Glutamatergic neuron (in vitro differentiated cells): Measurements from ENCODE around the gene RTL10. TPM values are rescaled to one million over a fixed set of nuclear protein-coding genes. Genes with fewer than 3 reads are reported as not detected.

Source experiments
- DNase-seq: peaks from one replicate; pipeline ENCODE4 v3.0.0; 2022
- H3K27ac Mint-ChIP-seq: one replicate; pipeline ENCODE4 v1.8.0; 2020; ENCODE audit warnings: mild to moderate bottlenecking, mixed read lengths, inconsistent platforms; ENCODE audit not compliant: unreplicated experiment
- H3K27me3 Mint-ChIP-seq: one replicate; pipeline ENCODE4 v1.8.0; 2020; ENCODE audit warnings: mild to moderate bottlenecking, moderate library complexity, mixed read lengths, inconsistent platforms; ENCODE audit not compliant: unreplicated experiment
- H3K36me3 Mint-ChIP-seq: one replicate; pipeline ENCODE4 v1.8.0; 2020; ENCODE audit warnings: mild to moderate bottlenecking, mixed read lengths, inconsistent platforms; ENCODE audit not compliant: unreplicated experiment
- H3K4me1 Mint-ChIP-seq: one replicate; pipeline ENCODE4 v1.8.0; 2020; ENCODE audit warnings: mild to moderate bottlenecking, low read depth, mixed read lengths, inconsistent platforms; ENCODE audit not compliant: unreplicated experiment
- H3K4me3 Mint-ChIP-seq: one replicate; pipeline ENCODE4 v1.8.0; 2020; ENCODE audit warnings: mild to moderate bottlenecking, mixed read lengths, inconsistent platforms; ENCODE audit not compliant: unreplicated experiment
- H3K9me3 Mint-ChIP-seq: one replicate; pipeline ENCODE4 v1.8.0; 2020; ENCODE audit warnings: mild to moderate bottlenecking, moderate library complexity, mixed read lengths, inconsistent platforms; ENCODE audit not compliant: unreplicated experiment
- total RNA-seq: library from RNA; stranded (reverse); fragmentation: NEBNext Ultra II Directional; extraction: Animal tissue kit (Norgen Biotek cat#: 25700); gene quantifications from one replicate; pipeline ENCODE4 v1.2.1, GENCODE V29; 2021; ENCODE audit not compliant: unreplicated experiment
- TF ChIP-seq, protein P1 (sequence below): fragments of 200-600 bp; sonication (generic); IDR thresholded peaks from one replicate; pipeline ENCODE4 v1.5.0; 2021; ENCODE audit not compliant: partially characterized antibody, unreplicated experiment

RTL10 gene
- total RNA-seq, 1 donor from 2014 or later = 12.1 TPM

DNA sequence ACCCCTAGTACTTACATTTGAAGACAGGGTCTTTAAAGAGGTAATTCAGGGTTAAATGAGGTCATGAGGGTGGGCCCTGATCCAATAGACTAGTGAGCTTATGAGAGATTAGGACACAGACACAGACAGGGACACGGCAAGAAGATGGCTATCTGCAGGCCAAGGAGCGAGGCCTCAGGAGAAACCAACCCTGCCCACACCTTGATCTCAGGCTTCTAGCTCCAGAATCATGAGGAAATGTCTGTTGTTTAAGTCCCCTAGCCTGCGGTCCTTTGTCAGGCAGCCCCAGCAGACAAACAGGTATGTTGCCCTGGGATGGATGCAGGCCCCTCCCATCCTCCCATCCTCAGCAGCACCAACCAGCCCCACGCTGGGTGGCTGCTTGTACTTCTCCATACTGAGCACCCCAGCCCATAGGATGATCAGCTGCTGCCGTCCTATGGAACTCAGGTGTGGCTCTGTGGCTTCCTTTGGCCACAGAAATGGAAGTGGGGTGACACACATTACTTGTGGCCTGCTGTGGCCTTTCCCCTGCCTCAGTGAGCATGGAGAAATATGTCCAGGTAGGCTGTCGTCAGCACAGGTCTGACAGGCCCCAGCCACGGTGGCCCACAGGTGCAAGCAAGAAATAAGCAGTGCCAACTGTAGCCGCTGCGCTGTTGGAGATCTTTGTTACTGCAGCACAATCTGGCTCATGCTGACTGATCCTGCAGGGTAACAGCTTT, 7.9 kb downstream of the RTL10 start:
- H3K27ac Mint-ChIP-seq = no peak overlapping the region
- H3K4me1 Mint-ChIP-seq = peaks cover 2% of the 10 kb centered on the region
- no peak for DNase-seq
- H3K9me3 Mint-ChIP-seq = peaks cover 1% of the 10 kb centered on the region
- no peaks in the 10 kb centered on the region for H3K36me3 Mint-ChIP-seq
- peaks cover 2% of the 10 kb centered on the region for H3K27me3 Mint-ChIP-seq
- TF ChIP-seq, protein P1, sequence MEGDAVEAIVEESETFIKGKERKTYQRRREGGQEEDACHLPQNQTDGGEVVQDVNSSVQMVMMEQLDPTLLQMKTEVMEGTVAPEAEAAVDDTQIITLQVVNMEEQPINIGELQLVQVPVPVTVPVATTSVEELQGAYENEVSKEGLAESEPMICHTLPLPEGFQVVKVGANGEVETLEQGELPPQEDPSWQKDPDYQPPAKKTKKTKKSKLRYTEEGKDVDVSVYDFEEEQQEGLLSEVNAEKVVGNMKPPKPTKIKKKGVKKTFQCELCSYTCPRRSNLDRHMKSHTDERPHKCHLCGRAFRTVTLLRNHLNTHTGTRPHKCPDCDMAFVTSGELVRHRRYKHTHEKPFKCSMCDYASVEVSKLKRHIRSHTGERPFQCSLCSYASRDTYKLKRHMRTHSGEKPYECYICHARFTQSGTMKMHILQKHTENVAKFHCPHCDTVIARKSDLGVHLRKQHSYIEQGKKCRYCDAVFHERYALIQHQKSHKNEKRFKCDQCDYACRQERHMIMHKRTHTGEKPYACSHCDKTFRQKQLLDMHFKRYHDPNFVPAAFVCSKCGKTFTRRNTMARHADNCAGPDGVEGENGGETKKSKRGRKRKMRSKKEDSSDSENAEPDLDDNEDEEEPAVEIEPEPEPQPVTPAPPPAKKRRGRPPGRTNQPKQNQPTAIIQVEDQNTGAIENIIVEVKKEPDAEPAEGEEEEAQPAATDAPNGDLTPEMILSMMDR = no peak
- H3K4me3 Mint-ChIP-seq = no peak overlapping the region

DNA sequence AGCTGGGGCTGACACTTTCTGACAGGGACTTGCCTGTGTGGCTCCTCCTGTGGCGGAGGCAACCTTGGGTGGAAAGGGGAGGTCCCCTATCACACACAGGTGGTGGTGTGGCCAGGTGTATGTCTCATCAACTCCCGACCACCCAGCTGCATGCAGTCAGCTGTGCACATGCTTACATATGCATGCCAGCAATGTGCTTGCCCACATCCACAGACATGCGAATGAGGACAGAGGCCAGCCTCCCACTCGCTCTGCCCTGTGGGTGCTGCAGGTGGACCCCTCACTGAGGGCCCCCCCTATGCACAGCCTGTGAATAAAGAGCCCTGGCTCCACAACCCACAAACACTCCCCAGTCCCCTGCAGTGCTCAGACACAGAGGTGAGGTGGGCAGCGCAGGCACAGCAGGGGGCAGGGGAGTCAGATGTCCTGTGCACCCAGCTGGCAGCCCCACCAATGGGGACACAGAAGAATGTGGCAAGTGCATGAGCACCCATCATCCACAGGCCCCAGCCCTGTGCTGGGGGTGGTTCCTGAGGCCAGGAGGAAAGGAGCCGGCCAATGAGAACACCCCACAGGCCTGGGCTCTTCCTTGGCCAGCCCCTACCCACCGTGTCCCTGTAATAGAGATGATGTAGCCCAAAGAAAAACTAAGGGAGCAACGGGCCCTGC, 9.5 kb downstream of the RTL10 start:
- Mint-ChIP-seq H3K9me3 (peaks cover 1% of the 10 kb centered on the region), H3K4me1 (peaks cover 1% of the 10 kb centered on the region), H3K4me3 (no peak overlapping the region), H3K36me3 (no peaks in the 10 kb centered on the region), H3K27ac (no peak overlapping the region), H3K27me3 (peaks cover 2% of the 10 kb centered on the region)
- DNase-seq = no peak
- TF ChIP-seq, protein P1 = no peak

DNA sequence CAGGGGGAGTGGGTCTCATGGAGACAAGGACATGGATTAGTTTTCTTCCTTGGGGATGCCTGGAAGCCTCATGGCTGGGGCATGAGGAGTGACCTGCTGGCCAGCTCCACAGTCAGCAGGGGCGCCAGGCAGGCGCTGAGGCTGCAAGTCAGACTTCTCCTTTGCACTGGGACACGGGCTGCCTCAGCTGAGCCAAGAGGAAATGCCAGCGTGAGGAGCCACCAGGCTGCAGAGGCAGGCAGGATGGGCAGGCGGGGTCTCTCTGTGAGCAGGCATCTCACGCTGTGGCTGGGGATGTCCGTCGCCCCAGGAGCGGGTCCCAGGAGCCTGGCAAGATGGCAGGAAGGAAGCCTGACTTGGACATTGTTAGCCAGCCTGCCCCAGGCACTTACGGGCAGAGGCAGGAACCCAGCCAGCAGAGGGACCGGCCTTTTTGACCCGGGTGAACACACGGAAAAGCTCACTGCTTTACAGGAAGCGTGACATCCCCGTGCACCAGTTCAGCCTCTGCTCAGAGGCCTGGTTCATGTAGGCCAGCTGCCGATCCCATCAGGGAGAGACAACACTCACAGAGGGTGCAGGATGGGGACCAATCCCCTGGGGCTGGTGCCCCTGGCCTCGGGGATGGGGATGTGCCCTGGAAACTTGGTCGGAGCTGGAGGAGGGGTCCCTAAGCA, 10.2 kb downstream of the RTL10 start:
- no peak overlapping the region for H3K4me3 Mint-ChIP-seq
- peaks cover 1% of the 10 kb centered on the region for H3K4me1 Mint-ChIP-seq
- H3K36me3 Mint-ChIP-seq = no peaks in the 10 kb centered on the region
- TF ChIP-seq, protein P1 = no peak
- H3K27me3 Mint-ChIP-seq = peaks cover 2% of the 10 kb centered on the region
- H3K9me3 Mint-ChIP-seq = peaks cover 1% of the 10 kb centered on the region
- DNase-seq = peak; percentile 12
- no peak overlapping the region for H3K27ac Mint-ChIP-seq

DNA sequence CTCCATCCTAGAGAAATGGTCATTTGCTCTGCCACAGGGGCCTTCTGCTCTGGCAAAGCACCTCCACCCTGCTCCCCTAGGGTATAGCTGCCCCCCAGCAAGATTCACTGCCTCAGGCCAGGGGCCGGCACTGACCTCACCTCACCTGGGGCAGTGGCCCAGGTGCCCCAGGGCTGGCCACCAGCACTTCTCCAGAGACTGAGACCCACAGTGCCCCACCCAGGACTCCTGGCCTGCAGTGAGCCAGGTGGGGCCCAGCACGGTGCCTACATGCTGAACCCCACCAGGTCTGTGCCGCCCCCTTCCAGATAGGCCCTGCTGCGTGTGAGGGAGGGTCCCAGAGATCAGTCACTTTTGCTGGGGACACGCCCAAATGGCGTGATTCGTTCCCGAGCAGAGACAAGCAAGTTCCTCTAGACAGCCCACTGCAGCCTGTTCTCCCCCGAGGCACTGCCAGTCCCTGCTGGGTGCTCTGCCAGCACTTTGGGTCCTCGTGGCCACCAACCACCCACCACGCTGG, 10.8 kb downstream of the RTL10 start:
- TF ChIP-seq, protein P1 = no peak
- DNase-seq = no peak
- H3K27me3 Mint-ChIP-seq = peaks cover 2% of the 10 kb centered on the region
- H3K4me1 Mint-ChIP-seq = peaks cover 1% of the 10 kb centered on the region
- peaks cover 2% of the 10 kb centered on the region for H3K9me3 Mint-ChIP-seq
- no peak overlapping the region for H3K4me3 Mint-ChIP-seq
- no peaks in the 10 kb centered on the region for H3K36me3 Mint-ChIP-seq
- no peak overlapping the region for H3K27ac Mint-ChIP-seq
